ENCODE measurements around the gene SNX8. TPM values are rescaled to one million over a fixed set of nuclear protein-coding genes. Genes with fewer than 3 reads are reported as not detected.

SNX8 gene
- total and polyA plus RNA-seq, 2 donors (not counting 3 experiments of a cell fraction or from before 2014, with no cell fraction given): 24.5 to 50.3 TPM

- Histone ChIP-seq H3K4me3 (replicated peaks in 1 of 3; ENCODE audit: insufficient read depth in 1 of 3, low read depth in 1 of 3, low read length in 3 of 3) (no peak overlapping the region), H3K36me3 (ENCODE audit: control insufficient read depth in 2 of 2, extremely low read depth in 1 of 2, insufficient read depth in 2 of 2, low read length in 2 of 2) (no peaks in the 10 kb centered on the region), H3K27me3 (ENCODE audit: control insufficient read depth in 2 of 2, insufficient read depth in 2 of 2, low read length in 2 of 2) (no peaks in the 10 kb centered on the region), H3K4me1 (ENCODE audit: control insufficient read depth, extremely low read depth, insufficient read depth, low read length) (peaks cover 13% of the 10 kb centered on the region), H4K20me1 (replicated peaks; ENCODE audit: control insufficient read depth, extremely low read depth, insufficient read depth, low read length) (no peaks in the 10 kb centered on the region), H2AFZ (ENCODE audit: low read depth, low read length) (no peak overlapping the region), H3K9ac (replicated peaks; ENCODE audit: extremely low read depth, insufficient read depth, low read length) (no peak overlapping the region), H3K9me1 (replicated peaks; ENCODE audit: control insufficient read depth, extremely low read depth, insufficient read depth, low read length) (no peaks in the 10 kb centered on the region), H3K79me2 (ENCODE audit: control insufficient read depth, insufficient read depth, low read length) (peaks cover 4% of the 10 kb centered on the region), H3K27ac (ENCODE audit: insufficient read depth, low read depth, low read length) (no peak overlapping the region), H3K9me3 (replicated peaks; ENCODE audit: control insufficient read depth, insufficient read depth, low read length) (no peaks in the 10 kb centered on the region), H3K4me2 (ENCODE audit: insufficient read depth, low read length) (no peak overlapping the region)
- dilution Hi-C loops (cut with MboI; ENCODE audit: extremely low pct_ligation_motif_present, low sequenced_read_pairs) (no loop called here), intact Hi-C loops (cut with micrococcal nuclease) (no loop called here)
- POLR2A ChIA-PET: no interaction called here
- BruUV-seq (replicated peaks): no TSS peak
- CTCF ChIA-PET: interaction anchor here (1.3 kb wide), 1 partner anchor 47 kb away, joined by 3 read pairs; no protein-coding TSS in a partner anchor
- TF ChIP-seq JUN (IDR thresholded peaks at IDR 0.05; ENCODE audit: borderline replicate concordance, insufficient read depth, insufficient read length, low read depth): no peak
- FAIRE-seq: no peak
- no peak for DNase-seq (ENCODE audit: low read depth, low spot score)
Measured at GRCh38 chr7:2295936-2296620, 18.2 kb downstream of the SNX8 start.

- CTCF ChIA-PET: interaction anchor here (0.9 kb wide), 2 partner anchors 17 to 57 kb away, joined by 3 read pairs; no protein-coding TSS in a partner anchor
- dilution Hi-C loops (cut with MboI; ENCODE audit: extremely low pct_ligation_motif_present, low sequenced_read_pairs) (no loop called here), intact Hi-C loops (cut with micrococcal nuclease) (no loop called here)
- Histone ChIP-seq H3K27me3 (ENCODE audit: control insufficient read depth in 2 of 2, insufficient read depth in 2 of 2, low read length in 2 of 2) (no peaks in the 10 kb centered on the region), H3K4me3 (replicated peaks in 1 of 3; ENCODE audit: insufficient read depth in 1 of 3, low read depth in 1 of 3, low read length in 3 of 3) (no peak overlapping the region), H3K4me1 (ENCODE audit: control insufficient read depth, extremely low read depth, insufficient read depth, low read length) (no peaks in the 10 kb centered on the region), H3K4me2 (ENCODE audit: insufficient read depth, low read length) (no peak overlapping the region), H3K36me3 (ENCODE audit: control insufficient read depth in 2 of 2, extremely low read depth in 1 of 2, insufficient read depth in 2 of 2, low read length in 2 of 2) (no peaks in the 10 kb centered on the region), H3K9me1 (replicated peaks; ENCODE audit: control insufficient read depth, extremely low read depth, insufficient read depth, low read length) (no peaks in the 10 kb centered on the region), H3K9me3 (replicated peaks; ENCODE audit: control insufficient read depth, insufficient read depth, low read length) (no peaks in the 10 kb centered on the region), H3K27ac (ENCODE audit: insufficient read depth, low read depth, low read length) (no peak overlapping the region), H3K9ac (replicated peaks; ENCODE audit: extremely low read depth, insufficient read depth, low read length) (no peak overlapping the region), H3K79me2 (ENCODE audit: control insufficient read depth, insufficient read depth, low read length) (no peaks in the 10 kb centered on the region), H4K20me1 (replicated peaks; ENCODE audit: control insufficient read depth, extremely low read depth, insufficient read depth, low read length) (no peaks in the 10 kb centered on the region), H2AFZ (ENCODE audit: low read depth, low read length) (no peak overlapping the region)
- TF ChIP-seq POLR2AphosphoS5 (IDR thresholded peaks at IDR 0.05; ENCODE audit: insufficient read depth, low read depth, low read length): no peak
- no peak for TF ChIP-seq FOS (IDR thresholded peaks at IDR 0.05; ENCODE audit: borderline replicate concordance, insufficient read depth, low read length)
- TF ChIP-seq MYC (IDR thresholded peaks at IDR 0.05; ENCODE audit: low read depth, low read length): no peak
- no peak for TF ChIP-seq EZH2 (IDR thresholded peaks at IDR 0.05; ENCODE audit: borderline replicate concordance, low read depth, low read length, severe bottlenecking)
- TF ChIP-seq JUN (IDR thresholded peaks at IDR 0.05; ENCODE audit: borderline replicate concordance, insufficient read depth, insufficient read length, low read depth): no peak
- TF ChIP-seq POLR2A (IDR thresholded peaks at IDR 0.05; ENCODE audit: low read depth, low read length): no peak
- TF ChIP-seq MAX (IDR thresholded peaks at IDR 0.05; ENCODE audit: insufficient read depth, insufficient read length): no peak
- no peak for TF ChIP-seq GATA2 (IDR thresholded peaks at IDR 0.05; ENCODE audit: insufficient read depth, insufficient read length, low read depth, low read length)
- no peak for TF ChIP-seq CTCF (IDR thresholded peaks at IDR 0.05; ENCODE audit: extremely low read depth in 1 of 2, insufficient read depth in 1 of 2, low read depth in 1 of 2, low read length in 2 of 2)
- no peak for FAIRE-seq
- BruUV-seq (replicated peaks): no TSS peak
- POLR2A ChIA-PET: no interaction called here
- DNase-seq (ENCODE audit: low read depth, low spot score): no peak
Measured at GRCh38 chr7:2290877-2291276, 23.4 kb downstream of the SNX8 start.

Measured in endothelial cell of umbilical vein (primary cell).